ENCODE measurements around the gene DUSP23. TPM values are rescaled to one million over a fixed set of nuclear protein-coding genes. Genes with fewer than 3 reads are reported as not detected.
A peak's percentile ranks its signal among the peaks of the same experiment; 100 is the strongest.

DUSP23 gene
- total RNA-seq, 2 experiments from 2014 or later: 21.9 to 26.5 TPM

- H3K4me3 Mint-ChIP-seq: no peak overlapping the region
- H3K4me1 Mint-ChIP-seq (ENCODE audit: low read depth): peaks cover 5% of the 10 kb centered on the region
- POLR2A ChIA-PET: no interaction called here
- no peak for ATAC-seq
- no peaks in the 10 kb centered on the region for H3K9me3 Mint-ChIP-seq (ENCODE audit: insufficient read depth)
- peaks cover 20% of the 10 kb centered on the region for H3K27me3 Mint-ChIP-seq (ENCODE audit: low read depth)
- CTCF ChIA-PET: interaction anchor here (0.8 to 1.9 kb wide), 10 partner anchors 9 to 105 kb away, joined by 3 to 19 read pairs (median 5); partner anchors contain the start of gene DUSP23
- H3K36me3 Mint-ChIP-seq (ENCODE audit: low read depth): no peaks in the 10 kb centered on the region
- H3K27ac Mint-ChIP-seq: no peak overlapping the region
- no peak for DNase-seq
Measured at GRCh38 chr1:159790237-159790917, 9.6 kb downstream of the DUSP23 start.

DNA sequence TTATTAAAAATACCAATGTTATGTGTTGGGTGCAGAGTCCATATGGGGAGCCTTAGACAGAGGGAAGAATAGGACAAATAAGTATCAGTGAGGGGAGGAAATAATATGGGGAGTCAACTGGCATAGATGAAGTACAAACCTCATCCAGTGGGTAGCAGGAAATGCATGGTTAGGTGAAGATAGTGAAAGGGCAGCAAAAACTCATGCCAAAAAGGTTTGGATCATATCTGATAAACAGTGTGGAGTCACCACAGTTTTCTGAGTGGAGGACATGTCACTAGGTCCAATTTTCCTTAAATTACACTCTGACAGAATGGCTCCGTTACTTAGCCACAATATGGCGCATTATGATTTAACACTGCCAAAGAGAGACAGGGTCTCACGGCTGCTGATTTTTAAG, 10.3 kb downstream of the DUSP23 start:
- H3K4me1 Mint-ChIP-seq (ENCODE audit: low read depth): no peaks in the 10 kb centered on the region
- no peaks in the 10 kb centered on the region for H3K9me3 Mint-ChIP-seq (ENCODE audit: insufficient read depth)
- ChIA-PET CTCF (no interaction called here), POLR2A (no interaction called here)
- ATAC-seq (no peak), DNase-seq (no peak)
- no peaks in the 10 kb centered on the region for H3K36me3 Mint-ChIP-seq (ENCODE audit: low read depth)
- no peak overlapping the region for H3K4me3 Mint-ChIP-seq
- peaks cover 20% of the 10 kb centered on the region for H3K27me3 Mint-ChIP-seq (ENCODE audit: low read depth)
- H3K27ac Mint-ChIP-seq: no peak overlapping the region

- Mint-ChIP-seq H3K27me3 (ENCODE audit: low read depth) (peaks cover 22% of the 10 kb centered on the region), H3K36me3 (ENCODE audit: low read depth) (no peaks in the 10 kb centered on the region), H3K4me3 (no peak overlapping the region), H3K27ac (no peak overlapping the region), H3K4me1 (ENCODE audit: low read depth) (no peaks in the 10 kb centered on the region), H3K9me3 (ENCODE audit: insufficient read depth) (no peaks in the 10 kb centered on the region)
- DNase-seq (no peak), ATAC-seq (no peak)
- POLR2A ChIA-PET: no interaction called here
- CTCF ChIA-PET: no interaction called here
Measured at GRCh38 chr1:159791461-159791860, 10.7 kb downstream of the DUSP23 start.

DNA sequence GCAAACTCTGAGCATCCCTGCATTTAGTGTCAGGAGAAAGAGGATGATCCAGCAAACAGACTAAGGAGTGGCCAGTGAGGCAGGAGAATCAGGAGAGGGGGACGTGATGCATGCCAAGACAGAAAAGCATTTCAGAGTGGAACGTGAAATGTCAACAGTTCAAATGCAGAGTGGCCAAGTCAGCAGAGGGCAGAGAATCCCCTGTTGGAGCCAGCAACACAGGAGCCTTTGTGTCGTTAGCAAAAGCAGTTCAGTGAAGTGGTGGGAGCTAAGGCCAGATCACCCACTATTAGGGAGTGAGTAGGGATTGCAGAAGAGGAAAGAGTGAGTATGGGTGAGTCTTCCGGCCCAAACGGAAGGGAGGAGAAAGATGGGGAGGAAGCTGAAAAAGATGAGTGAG, 14.8 kb downstream of the DUSP23 start:
- CTCF ChIA-PET: interaction anchor here (1.7 to 14.3 kb wide), 3 partner anchors 77 to 212 kb away, joined by 3 to 483 read pairs (median 3); no protein-coding TSS in a partner anchor

DNA sequence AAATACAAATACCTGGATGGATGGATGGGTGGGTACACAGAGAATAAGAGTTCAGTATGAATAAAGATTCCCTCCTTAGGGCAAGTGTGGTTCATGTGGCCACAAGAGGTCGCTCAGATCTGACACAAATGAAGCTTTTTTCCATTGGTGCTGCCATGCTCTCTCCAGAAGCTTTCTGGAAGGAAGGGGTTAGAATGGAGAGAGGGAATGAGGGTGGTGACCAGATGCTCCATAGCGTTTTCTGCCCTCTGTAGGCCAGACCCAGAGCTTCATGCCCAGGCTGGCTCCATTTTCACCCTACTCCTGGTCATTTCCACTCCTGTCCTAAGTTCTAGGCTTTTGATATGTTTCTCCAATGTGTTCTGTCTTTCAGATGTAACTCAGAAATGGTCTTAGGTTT, 18.1 kb downstream of the DUSP23 start:
- Mint-ChIP-seq H3K4me1 (ENCODE audit: low read depth) (peaks cover 25% of the 10 kb centered on the region), H3K9me3 (ENCODE audit: insufficient read depth) (no peaks in the 10 kb centered on the region), H3K4me3 (no peak overlapping the region), H3K36me3 (ENCODE audit: low read depth) (no peaks in the 10 kb centered on the region), H3K27ac (no peak overlapping the region), H3K27me3 (ENCODE audit: low read depth) (peaks cover 42% of the 10 kb centered on the region)
- CTCF ChIA-PET: interaction anchor here (0.8 to 14.3 kb wide), 34 partner anchors 9 to 585 kb away, joined by 3 to 483 read pairs (median 6); partner anchors contain the start of genes DUSP23, SLAMF8, TAGLN2 and VSIG8
- DNase-seq: peak; percentile 66
- POLR2A ChIA-PET: interaction anchor here (1.0 to 2.1 kb wide), 4 partner anchors 92 to 126 kb away, joined by 3 to 5 read pairs (median 3); partner anchors contain the start of gene TAGLN2
- peak; percentile 60 for ATAC-seq

More for the DNA sequence above, 14.8 kb downstream of the DUSP23 start:
- peaks cover 32% of the 10 kb centered on the region for H3K27me3 Mint-ChIP-seq (ENCODE audit: low read depth)
- H3K4me3 Mint-ChIP-seq: no peak overlapping the region
- no peaks in the 10 kb centered on the region for H3K36me3 Mint-ChIP-seq (ENCODE audit: low read depth)
- POLR2A ChIA-PET: no interaction called here
- H3K27ac Mint-ChIP-seq: no peak overlapping the region
- DNase-seq (no peak), ATAC-seq (no peak)
- peaks cover 14% of the 10 kb centered on the region for H3K4me1 Mint-ChIP-seq (ENCODE audit: low read depth)
- no peaks in the 10 kb centered on the region for H3K9me3 Mint-ChIP-seq (ENCODE audit: insufficient read depth)

GRCh38 chr1:159799446-159799985, 18.8 kb downstream of the DUSP23 start:
- ChIA-PET POLR2A (interaction anchor here (0.8 to 2.1 kb wide), 4 partner anchors 93 to 126 kb away, joined by 3 to 5 read pairs (median 4); partner anchors contain the start of gene TAGLN2), CTCF (interaction anchor here (0.8 to 14.3 kb wide), 31 partner anchors 9 to 208 kb away, joined by 3 to 483 read pairs (median 6); partner anchors contain the start of genes DUSP23, SLAMF8, TAGLN2 and VSIG8)
- Mint-ChIP-seq H3K27ac (no peak overlapping the region), H3K4me3 (no peak overlapping the region), H3K36me3 (ENCODE audit: low read depth) (no peaks in the 10 kb centered on the region), H3K27me3 (ENCODE audit: low read depth) (peaks cover 46% of the 10 kb centered on the region), H3K4me1 (ENCODE audit: low read depth) (peaks cover 25% of the 10 kb centered on the region), H3K9me3 (ENCODE audit: insufficient read depth) (no peaks in the 10 kb centered on the region)
- ATAC-seq (no peak), DNase-seq (no peak)

DNA sequence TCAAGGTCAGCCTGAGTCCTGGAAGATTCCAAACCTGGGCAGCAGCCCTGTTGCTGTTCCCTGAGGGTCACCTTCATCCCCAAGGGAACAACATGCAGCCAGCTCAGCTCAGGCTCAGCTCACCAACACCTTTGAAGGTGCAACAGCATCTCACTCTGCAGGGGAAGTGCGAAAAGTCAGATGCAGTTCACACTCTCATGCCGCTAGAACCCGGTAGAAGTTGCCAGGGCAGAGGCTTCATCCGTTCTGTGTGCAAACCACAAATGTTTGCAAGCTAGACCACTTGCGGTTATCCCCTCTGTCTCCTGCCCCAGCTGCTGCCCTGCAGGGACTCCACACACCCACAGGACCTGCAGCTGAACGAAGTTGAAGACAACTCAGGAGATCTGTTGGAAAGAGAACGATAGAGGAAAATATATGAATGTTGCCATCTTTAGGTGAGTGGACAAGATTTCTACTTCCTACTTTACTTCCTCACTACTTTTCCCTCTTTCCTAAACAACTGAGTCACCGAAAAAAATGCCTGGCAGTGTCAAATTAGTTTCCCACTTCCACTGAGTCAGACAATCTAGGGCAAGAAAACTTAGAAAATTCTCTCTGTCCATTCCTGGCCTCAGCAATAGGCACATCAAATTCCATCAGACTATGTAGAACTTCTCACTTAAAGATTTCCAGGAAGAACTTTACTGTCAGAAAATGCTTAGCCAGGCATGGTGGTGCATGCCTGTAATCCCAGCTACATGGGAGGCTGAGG, 19.6 kb downstream of the DUSP23 start:
- Mint-ChIP-seq H3K27ac (no peak overlapping the region), H3K9me3 (ENCODE audit: insufficient read depth) (no peaks in the 10 kb centered on the region), H3K27me3 (ENCODE audit: low read depth) (peaks cover 53% of the 10 kb centered on the region), H3K4me1 (ENCODE audit: low read depth) (peaks cover 25% of the 10 kb centered on the region), H3K36me3 (ENCODE audit: low read depth) (no peaks in the 10 kb centered on the region), H3K4me3 (no peak overlapping the region)
- CTCF ChIA-PET: interaction anchor here (1.2 to 14.3 kb wide), 17 partner anchors 10 to 207 kb away, joined by 3 to 483 read pairs (median 15); partner anchors contain the start of genes DUSP23, SLAMF8 and VSIG8
- ATAC-seq: peak; percentile 75
- POLR2A ChIA-PET: interaction anchor here (0.8 to 1.3 kb wide), 2 partner anchors 89 to 123 kb away, joined by 4 read pairs; no protein-coding TSS in a partner anchor
- peak; percentile 65 for DNase-seq

- ChIA-PET POLR2A (no interaction called here), CTCF (interaction anchor here (0.7 to 14.3 kb wide), 6 partner anchors 21 to 228 kb away, joined by 3 to 483 read pairs (median 26); partner anchors contain the start of genes DUSP23 and SLAMF8)
- Mint-ChIP-seq H3K9me3 (ENCODE audit: insufficient read depth) (no peaks in the 10 kb centered on the region), H3K4me3 (no peak within 1 kb of the TSS), H3K4me1 (ENCODE audit: low read depth) (peaks cover 25% of the 10 kb centered on the region), H3K36me3 (ENCODE audit: low read depth) (no peaks in the 10 kb centered on the region), H3K27ac (no peak within 1 kb of the TSS), H3K27me3 (ENCODE audit: low read depth) (peaks cover 60% of the 10 kb centered on the region)
- no peak for ATAC-seq
- no peak for DNase-seq
Measured at GRCh38 chr1:159802111-159802510, 21.3 kb downstream of the DUSP23 start, which contains the start of gene FCRL6. Gene FCRL6 (plus strand): TSS chr1:159802360. CDS start chr1:159802425, 65 bp downstream.

- DNase-seq: no peak
- no peaks in the 10 kb centered on the region for H3K36me3 Mint-ChIP-seq (ENCODE audit: low read depth)
- POLR2A ChIA-PET: interaction anchor here (0.5 to 0.9 kb wide), 4 partner anchors 13 to 538 kb away, joined by 3 to 4 read pairs (median 3); no protein-coding TSS in a partner anchor
- no peaks in the 10 kb centered on the region for H3K9me3 Mint-ChIP-seq (ENCODE audit: insufficient read depth)
- ATAC-seq: no peak
- H3K4me1 Mint-ChIP-seq (ENCODE audit: low read depth): peaks cover 24% of the 10 kb centered on the region
- no peak overlapping the region for H3K27ac Mint-ChIP-seq
- H3K27me3 Mint-ChIP-seq (ENCODE audit: low read depth): peaks cover 61% of the 10 kb centered on the region
- CTCF ChIA-PET: interaction anchor here (0.7 to 14.3 kb wide), 10 partner anchors 9 to 203 kb away, joined by 3 to 483 read pairs (median 6); partner anchors contain the start of genes SLAMF8 and TAGLN2
- H3K4me3 Mint-ChIP-seq: no peak overlapping the region
Measured at GRCh38 chr1:159803956-159804689, 23.4 kb downstream of the DUSP23 start.

GRCh38 chr1:159804924-159805323, 24.2 kb downstream of the DUSP23 start:
- ChIA-PET POLR2A (no interaction called here), CTCF (interaction anchor here (0.7 to 14.3 kb wide), 6 partner anchors 8 to 203 kb away, joined by 3 to 483 read pairs (median 6); partner anchors contain the start of gene SLAMF8)
- no peaks in the 10 kb centered on the region for H3K9me3 Mint-ChIP-seq (ENCODE audit: insufficient read depth)
- H3K27ac Mint-ChIP-seq: no peak overlapping the region
- H3K27me3 Mint-ChIP-seq (ENCODE audit: low read depth): peaks cover 61% of the 10 kb centered on the region
- no peak for DNase-seq
- H3K36me3 Mint-ChIP-seq (ENCODE audit: low read depth): no peaks in the 10 kb centered on the region
- H3K4me1 Mint-ChIP-seq (ENCODE audit: low read depth): peaks cover 17% of the 10 kb centered on the region
- no peak overlapping the region for H3K4me3 Mint-ChIP-seq
- ATAC-seq: no peak

GRCh38 chr1:159815926-159816325, 35.2 kb downstream of the DUSP23 start:
- H3K36me3 Mint-ChIP-seq (ENCODE audit: low read depth): no peaks in the 10 kb centered on the region
- ATAC-seq (no peak), DNase-seq (no peak)
- no peak overlapping the region for H3K27ac Mint-ChIP-seq
- no peaks in the 10 kb centered on the region for H3K9me3 Mint-ChIP-seq (ENCODE audit: insufficient read depth)
- ChIA-PET POLR2A (interaction anchor here (1.0 kb wide), 1 partner anchor 11 kb away, joined by 3 read pairs; the partner anchor contains the start of gene SLAMF8), CTCF (interaction anchor here (1.3 to 1.4 kb wide), 3 partner anchors 15 to 75 kb away, joined by 3 to 4 read pairs (median 4); no protein-coding TSS in a partner anchor)
- peaks cover 5% of the 10 kb centered on the region for H3K4me1 Mint-ChIP-seq (ENCODE audit: low read depth)
- H3K4me3 Mint-ChIP-seq: no peak overlapping the region
- H3K27me3 Mint-ChIP-seq (ENCODE audit: low read depth): peaks cover 43% of the 10 kb centered on the region

Data from activated CD8-positive, alpha-beta T cell treated with anti-CD3 and anti-CD28 coated beads, Interleukin-2, amount 10 ng/mL, durations not matched to agents 7 days and 5 days (primary cell).